GM21528 (cell line): ENCODE measurements around the gene GEN1.

Experiments
- ATAC-seq: cut with Tn5 transposase; IDR thresholded peaks from one replicate; pipeline ENCODE4 v1.9.1; 2021; ENCODE audit warnings: mild to moderate bottlenecking, moderate library complexity; ENCODE audit not compliant: unreplicated experiment, low FRiP score

Gene GEN1

DNA sequence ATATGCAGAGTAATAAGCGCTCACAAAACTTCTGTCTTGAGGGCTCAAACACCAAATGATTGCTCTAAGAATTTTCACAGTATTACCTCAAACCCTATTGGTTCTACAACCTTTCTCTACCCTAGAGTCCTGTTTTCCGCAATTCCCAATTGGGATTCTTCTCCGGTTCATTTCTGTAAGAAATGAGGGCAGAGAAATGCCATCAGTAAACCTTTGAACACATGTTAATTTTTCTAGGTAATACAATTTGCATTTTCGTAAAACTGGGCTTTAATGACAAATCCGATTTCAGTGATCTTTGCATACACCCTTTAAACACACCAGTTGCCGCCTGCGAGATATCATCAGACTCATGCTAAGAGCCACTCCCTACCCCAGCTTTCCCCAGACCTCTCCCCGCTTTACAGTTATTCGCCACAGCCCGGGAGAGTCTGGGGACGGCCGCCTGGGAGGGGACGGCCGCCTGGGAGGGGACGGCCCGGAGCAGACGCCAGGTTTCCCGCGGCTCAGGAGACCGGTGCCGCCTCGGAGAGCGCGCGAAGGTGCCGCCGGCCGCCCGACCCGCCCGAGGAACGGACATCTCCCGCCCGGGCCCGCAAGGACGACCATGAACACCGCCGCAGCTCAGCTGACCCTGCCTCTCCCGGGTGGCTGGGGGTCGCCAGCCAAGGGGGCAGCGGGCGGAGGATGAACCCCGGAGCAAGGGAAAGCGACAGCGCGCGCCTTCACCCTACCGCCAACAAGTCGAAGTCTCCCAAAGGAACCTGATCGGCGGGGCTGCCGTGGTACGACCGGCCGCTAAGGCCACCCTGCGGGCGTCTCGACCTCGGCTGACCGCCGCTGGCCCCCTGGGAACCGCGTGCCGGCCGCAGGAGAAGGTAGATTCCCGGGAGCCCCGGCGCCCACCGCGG is 791 bp upstream of the GEN1 start:
- peak; percentile 37 for ATAC-seq

DNA sequence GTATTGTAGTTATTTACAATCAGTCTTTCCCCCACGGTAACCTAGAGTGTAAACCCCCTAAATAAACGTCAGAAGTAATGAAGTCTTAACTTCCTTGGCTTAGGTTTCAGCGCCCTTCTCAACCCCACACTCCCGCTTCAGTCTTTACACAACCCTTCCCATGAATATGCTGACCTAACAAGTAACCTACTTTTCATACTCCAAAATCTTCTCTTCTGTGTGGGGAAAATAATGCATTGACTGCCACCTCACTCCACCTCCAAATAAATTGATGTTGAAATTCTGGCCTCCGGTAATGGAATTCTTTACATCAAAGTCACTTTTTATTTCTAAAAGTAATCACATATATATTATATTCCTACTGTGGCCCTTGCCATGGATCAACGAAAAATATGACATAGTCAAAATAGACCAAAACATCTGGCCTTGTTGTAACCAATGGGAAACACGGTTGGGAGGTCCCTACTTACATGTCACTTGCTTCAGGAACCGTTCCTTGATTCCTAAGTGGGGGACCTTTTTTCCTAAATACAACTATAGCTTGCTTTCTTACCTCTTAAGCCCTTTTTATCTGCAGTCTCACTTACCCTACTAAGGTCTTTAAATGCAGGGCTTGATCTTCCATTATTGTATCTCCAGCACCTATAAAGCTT is 961 bp downstream of the GEN1 start:
- ATAC-seq: no peak

DNA sequence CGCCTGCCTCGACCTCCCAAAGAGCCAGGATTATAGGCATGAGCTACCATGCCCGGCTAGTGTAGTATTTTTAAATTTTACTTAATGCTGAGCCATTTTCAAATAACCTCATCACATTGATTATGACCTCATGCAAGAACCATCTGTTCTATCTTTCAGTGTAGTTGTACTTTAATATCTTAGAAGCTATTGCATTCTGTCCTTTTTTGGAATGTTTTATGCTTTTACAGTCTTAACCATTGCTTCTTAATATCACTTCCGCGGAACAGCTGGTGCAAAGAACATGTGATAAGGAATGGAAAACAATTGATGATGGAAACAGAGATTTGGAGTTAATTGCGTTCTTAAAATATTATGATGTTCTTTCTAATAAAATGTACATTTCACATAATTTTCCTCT is 2.7 kb downstream of the GEN1 start:
- no peak for ATAC-seq

DNA sequence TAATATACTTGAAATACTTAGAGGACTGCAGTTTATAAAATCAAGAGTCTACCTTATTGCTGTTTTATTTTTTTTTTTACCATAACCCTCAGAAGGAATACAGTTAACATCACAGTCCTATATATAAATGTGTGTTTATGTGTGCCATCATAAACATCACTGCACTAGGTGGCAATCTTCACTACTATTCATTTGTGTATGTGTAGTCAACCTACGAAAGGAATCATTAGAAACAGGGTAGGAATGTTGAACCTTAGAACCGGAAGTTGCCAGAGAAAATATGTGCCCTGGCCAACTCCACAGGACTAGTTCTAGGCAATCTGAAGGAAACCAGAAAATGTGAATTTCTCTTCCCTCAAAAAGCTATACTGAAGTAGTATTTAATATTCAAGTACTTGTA is 3.4 kb downstream of the GEN1 start:
- ATAC-seq: no peak

DNA sequence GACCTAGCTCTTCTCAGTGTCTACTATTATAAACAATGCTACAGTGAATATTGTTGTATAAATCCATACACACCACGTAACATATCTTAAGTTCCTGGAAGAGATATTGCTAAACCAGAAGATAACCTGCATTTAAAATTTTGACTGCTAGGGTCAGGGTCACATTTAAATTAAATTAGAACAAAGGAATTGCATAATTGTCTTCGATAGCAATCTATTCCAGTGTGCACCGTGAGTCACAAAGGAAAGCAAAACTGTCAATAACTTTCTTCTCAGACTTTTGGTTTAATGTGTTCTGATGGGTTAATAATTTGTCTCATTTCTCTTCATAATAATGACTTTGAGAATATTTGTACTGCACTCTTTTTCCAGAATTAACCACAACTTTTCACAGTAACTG is 4.2 kb downstream of the GEN1 start:
- no peak for ATAC-seq

DNA sequence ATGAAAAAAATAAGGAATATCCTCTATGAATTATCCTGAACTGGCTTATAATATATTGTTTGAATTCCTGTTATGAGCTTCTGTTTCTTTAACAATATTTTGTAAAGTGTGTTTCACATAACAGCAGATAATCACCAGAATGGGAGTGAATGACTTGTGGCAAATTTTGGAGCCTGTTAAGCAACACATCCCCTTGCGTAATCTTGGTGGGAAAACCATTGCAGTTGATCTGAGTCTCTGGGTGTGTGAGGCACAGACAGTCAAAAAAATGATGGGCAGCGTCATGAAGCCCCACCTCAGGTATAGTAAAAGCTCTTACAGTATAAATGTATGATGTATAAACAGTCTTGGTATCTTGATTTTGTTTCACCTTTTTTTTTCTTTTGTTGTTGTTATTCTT is 5.9 kb downstream of the GEN1 start:
- no peak for ATAC-seq

DNA sequence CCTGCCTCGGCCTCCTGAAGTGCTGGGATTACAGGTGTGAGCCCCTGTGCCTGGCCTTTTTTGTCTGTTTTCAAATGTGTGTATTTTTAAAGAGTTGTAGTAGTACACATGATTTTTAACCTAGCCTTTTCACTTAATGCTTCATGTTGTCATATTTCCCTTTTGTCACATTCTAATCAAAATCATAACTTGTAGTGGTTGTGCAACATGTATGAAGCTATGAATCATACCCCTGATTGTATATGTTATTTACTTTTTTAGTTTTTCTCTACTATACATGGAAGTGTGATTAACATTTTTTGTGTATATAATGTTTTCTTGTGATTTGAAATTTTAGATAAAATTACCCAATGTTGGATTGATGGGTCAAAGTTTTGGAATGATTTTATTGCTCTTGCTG is 8.5 kb downstream of the GEN1 start:
- ATAC-seq: no peak

DNA sequence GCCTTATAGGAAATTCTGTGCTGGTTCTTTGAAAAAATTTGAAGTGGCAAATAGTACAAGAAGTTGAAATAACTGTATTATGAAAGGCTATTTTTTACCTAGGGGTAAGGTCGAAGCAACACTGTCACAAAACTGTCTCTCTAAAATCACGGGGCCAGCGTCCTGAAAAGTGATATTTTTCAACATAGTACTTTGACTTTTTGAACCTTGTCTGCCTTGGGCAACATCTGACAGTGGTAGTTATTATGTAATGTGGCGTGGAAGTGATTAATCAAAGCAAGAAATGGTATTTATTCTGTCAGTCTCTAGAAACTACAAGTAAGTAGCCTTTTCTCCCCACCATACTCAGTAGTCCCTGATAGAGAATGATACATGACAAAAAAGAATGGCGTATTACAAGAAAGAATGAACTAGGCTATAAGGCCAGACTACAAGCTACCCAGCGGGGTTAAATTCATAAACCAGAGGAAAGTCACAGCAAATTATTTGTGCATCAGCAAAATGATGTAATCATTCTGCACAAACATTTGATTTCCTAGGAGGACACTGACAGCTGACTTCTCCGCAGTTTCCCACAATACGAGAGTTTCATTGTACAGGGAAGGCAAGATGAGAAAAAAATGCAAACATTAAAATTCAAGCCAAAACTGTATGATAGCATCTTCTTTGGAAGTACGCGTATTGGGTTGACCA is 9.8 kb downstream of the GEN1 start:
- ATAC-seq: no peak

DNA sequence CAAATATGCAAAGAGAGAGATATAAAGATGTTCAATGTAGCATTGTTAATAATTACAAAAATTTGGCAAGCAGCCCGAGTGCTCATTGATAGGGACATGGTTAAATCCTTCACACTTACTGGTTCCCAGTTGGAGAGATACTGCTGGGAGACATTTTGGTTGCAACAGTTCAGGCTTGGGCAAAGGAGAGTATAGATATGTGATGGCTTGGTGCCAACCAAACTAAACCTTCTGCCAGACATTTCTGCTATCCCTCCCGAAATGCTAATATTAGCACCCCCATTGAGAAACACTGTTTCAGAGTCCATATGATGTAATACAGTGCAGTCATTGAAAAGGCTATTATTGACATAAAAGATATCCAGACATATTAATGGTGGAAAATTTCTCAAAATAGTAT is 11.5 kb downstream of the GEN1 start:
- no peak for ATAC-seq

DNA sequence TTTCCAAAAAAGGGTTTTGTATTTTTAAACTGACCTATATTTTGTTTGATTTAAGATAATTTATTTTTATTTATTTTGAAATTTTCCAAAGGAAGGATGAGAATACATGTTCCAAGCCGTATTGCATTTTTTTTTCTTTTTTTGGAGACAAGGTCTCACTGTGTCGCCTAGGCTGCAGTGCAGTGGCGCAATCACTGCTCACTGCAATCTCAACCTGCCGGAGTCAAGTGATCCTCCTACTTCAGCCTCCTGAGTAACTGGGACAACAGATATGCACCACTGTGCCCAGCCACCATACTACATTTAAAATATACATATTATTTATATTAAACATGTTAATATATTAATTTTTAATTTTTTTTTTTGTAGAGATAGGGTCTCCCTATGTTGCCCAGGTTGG is 15.0 kb downstream of the GEN1 start:
- no peak for ATAC-seq

DNA sequence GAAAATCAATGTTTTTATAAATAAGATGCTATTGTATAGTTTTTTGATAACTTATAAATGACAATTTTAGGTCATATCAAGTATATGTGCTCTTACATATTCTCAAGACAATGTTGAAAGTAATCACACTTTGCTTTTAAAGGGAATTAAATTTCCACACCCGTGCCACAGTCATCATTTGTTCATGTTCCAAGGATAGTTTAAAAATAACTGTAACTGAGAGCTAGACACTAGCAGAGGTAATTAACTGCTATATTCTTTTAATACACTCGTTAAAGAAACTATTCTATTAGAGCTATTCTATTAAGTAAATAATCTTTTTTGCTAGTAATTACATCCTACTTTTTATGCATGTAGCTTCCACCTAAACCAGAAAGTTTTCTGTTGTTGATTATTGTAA is 18.0 kb downstream of the GEN1 start:
- ATAC-seq: no peak

DNA sequence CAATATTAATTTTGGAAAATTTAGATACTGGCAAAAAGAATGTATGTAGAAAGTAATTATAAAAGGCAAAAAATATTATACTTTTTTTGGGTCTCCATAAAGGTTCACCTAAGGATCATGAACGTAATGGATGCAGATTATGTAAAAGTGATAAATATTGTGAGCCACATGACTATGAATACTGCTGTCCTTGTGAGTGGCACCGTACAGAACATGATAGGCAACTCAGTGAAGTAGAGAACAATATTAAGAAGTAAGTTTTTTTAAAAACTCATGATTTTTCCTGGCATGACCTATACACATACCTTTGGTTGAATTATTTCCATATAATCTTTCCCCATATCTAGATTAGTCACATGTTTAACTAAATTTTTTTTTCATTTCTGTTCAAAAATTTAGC is 18.6 kb downstream of the GEN1 start:
- ATAC-seq: no peak

DNA sequence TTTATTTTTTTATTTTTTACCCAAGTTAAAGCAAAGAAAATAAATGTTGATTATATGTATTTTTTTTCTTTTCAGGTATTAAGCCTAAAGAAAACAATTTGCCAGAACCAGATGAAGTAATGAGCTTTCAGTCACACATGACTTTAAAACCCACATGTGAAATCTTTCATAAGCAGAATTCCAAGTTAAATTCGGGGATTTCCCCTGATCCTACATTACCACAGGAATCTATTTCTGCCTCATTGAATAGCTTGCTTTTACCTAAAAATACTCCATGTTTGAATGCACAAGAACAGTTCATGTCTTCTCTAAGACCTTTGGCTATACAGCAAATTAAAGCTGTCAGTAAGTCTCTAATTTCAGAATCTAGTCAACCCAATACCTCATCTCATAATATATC is 26.6 kb downstream of the GEN1 start:
- ATAC-seq: no peak

DNA sequence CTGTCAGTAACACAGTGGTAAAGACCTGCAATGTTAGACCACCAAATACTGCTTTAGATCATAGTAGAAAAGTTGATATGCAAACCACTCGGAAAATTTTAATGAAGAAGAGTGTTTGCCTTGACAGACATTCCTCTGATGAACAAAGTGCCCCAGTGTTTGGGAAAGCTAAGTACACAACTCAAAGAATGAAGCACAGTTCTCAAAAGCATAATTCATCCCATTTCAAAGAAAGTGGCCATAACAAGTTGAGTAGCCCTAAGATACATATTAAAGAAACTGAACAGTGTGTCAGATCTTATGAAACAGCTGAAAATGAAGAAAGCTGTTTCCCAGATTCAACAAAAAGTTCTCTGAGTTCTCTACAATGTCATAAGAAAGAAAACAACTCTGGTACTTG is 27.5 kb downstream of the GEN1 start:
- no peak for ATAC-seq

DNA sequence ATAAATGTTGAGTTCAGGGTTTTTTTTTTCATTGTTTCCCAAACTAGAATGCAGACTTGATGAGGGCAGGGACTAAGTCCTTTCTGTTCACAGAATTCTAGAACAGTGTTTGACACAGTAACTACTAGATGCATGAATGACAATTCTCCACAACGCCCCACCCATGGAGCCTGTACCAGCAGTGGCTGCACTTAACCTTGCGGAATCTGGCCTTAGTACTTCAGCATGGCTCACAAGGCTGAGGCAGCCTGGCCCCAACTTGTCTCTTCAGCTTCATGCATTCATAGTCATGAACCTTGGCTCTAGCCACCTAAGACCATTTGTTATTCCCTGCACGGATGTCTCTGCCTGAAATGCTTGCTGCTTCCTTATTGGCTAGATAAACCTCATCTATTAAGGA is 32.8 kb downstream of the GEN1 start:
- no peak for ATAC-seq

DNA sequence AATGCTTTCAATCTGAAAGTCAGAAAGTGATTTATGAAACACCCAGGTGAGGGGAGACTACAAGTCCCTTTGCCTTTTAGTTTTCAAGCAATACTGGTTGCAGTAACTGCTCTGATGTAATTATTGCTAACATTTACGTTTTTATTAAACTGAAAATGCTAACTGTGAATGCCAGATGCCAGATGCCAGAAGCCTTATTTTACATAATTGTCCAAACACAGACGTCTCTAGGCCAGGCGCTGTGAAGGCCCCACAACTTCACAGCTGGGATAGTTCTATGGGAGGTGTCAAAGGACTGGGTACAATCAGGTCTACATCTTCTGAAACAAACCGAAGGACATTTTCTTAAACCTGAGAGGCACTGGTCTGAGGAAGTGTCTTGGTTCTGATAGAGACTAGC is 34.8 kb downstream of the GEN1 start:
- no peak for ATAC-seq

DNA sequence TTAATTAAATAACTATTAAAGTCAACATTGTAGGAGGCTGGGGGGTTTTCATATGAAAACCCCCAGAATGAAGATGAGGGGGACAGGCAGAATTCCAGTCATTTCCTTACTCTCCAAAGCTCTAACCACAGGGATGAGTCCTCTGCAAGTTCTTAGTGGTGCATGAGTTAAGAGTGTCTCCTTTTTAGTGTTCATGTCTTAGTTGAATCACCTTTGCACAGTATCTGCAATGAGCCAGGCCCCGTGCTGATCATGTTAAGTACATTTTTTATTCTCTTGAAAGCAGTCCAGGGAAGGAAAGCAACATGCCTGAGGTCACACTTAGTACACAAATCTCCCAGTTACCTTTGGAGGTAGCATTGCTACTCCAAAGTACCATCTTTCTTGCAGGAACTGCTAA is 36.6 kb downstream of the GEN1 start:
- ATAC-seq: no peak

DNA sequence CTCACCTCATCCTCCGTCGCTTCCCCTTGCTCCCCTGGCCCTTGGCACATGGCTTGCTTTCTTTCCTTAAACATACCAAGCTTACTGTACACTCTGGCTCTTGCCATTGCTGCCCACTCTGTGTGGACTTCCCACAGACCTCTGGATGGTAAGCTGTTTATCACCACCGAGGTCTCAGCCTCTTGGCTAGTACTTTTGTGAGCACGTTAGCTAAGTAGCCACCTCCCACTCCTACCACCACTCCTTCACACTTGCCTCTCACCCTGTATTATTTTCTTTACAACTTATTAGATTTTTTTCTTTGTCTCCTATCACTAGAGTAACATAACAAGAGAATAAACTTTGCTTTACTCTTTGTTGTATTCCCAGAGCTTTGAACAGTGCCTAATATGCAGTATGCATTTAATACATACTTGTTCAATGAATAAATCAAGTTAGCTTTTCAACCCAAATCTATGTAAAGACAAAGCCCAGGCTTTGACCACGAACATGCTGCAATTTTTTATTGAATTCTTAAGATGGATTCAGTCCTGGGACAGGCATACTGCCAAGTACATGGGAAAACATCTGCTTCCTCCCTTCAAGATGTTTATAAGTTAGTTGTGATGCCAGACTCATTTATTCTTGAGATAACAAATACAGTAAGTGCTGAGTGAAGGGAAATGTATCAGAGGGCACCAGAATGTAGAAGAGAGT is 37.3 kb downstream of the GEN1 start:
- ATAC-seq: no peak

DNA sequence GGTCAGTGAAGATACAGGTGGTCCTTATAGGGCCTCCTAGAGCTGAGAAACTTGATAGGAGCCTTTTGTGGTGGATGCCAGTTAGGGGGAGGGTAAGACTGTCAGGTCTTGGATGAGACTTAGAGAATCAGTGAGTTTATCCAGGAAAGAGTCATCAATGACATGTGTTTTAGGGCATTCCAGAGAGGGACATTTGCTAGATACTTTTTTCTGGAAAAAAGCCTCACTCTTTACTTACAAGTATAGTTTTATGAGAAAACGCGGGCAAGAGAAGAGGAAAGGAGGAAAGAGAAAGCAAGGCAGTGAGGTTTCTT is 37.8 kb downstream of the GEN1 start:
- ATAC-seq: no peak

DNA sequence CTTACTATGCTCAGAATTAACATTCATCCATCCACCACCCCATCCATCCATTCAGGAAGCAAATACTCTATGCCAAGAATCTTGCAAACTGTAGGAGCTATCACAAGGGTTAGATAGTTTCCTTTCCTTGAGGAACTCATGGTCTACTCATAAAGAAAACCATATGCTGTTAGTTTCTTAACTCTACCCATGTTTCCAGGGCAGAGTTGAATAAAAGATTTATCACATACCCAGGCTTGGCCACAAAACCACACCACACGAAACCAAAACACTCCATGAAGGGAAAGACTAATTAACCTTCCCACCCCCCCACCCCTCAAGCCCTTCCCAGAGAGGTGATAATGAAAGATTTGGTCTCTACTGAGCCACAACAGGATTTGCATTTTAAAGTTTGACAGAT is 38.6 kb downstream of the GEN1 start:
- no peak for ATAC-seq

DNA sequence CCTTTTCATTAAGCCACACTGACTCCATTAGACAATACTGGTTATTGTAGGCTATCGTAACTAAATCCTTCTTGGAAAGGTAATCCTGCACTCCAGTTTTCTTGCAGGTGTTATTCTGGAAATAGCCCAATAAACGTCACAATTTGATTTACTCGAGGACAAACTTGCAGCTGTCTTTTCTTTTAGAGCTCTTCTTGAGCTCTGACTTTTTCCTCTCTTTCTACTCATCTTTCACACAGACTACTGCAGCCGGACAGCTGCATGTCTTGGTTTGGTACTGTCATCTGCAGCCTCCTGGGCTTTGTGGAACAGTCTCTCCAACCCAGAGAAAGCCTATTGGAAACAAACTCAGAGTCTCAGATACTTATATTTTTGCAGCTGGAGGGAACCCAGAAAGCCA is 39.4 kb downstream of the GEN1 start:
- no peak for ATAC-seq
